Measurements from ENCODE around the gene NPHP4.

NPHP4 gene

DNA sequence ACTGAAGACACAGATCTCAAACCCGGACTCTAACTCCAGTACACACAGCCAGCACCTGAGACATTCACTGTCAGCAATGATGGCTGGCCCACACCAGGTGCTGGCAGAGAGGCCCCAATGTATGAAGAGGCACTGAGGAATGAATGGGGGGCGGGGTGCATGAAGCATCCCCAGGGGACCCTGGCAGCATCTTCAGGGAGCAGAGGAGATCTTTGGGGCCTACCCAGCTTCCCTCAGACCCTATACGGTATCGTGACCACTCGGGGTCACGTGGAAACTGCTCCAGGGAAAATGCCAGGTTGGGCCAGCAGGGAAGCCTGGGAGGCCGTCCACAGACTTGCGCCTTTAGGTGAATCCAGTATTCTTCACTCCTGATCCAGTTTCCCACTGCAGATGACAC is 84.3 kb downstream of the NPHP4 start:
- H3K36me3 ChIP-seq (ENCODE audit: insufficient read depth, low read length) = peaks cover 11% of the 10 kb centered on the region
- H3K4me3 ChIP-seq (ENCODE audit: low read depth in 1 of 2, low read length in 2 of 2) = no peak overlapping the region

DNA sequence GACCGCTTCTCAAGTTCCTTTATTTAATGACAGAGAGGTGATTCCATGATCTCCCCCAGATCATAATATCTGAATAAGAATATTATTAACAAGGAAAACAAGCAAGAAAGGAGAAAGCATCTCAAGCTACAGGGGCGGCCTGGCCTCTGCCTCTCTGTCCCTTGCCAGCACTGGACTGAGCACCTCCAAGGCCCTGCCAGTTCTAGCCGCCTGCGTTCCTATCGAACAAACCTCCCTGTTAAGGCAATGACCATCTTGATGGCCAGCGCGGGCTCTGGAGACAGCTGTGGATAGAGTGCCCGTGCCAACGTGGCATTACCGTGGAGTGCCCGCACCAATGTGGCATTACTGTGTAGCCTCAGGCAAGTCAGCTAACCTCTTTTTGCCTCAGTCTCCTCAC is 84.8 kb downstream of the NPHP4 start:
- no peak overlapping the region for H3K4me3 ChIP-seq (ENCODE audit: low read depth in 1 of 2, low read length in 2 of 2)
- H3K27ac ChIP-seq (ENCODE audit: low read depth, low read length) = no peak overlapping the region
- no peaks in the 10 kb centered on the region for H3K9me3 ChIP-seq (ENCODE audit: low read length)
- no peak overlapping the region for H3K9ac ChIP-seq (ENCODE audit: low read length)
- peaks cover 11% of the 10 kb centered on the region for H3K36me3 ChIP-seq (ENCODE audit: insufficient read depth, low read length)
- H3K27me3 ChIP-seq (ENCODE audit: control insufficient read depth in 1 of 2, insufficient read depth in 2 of 2, low read length in 2 of 2) = no peaks in the 10 kb centered on the region
- H3K4me1 ChIP-seq (ENCODE audit: insufficient read depth, low read length) = no peaks in the 10 kb centered on the region

More for the DNA sequence above, 84.3 kb downstream of the NPHP4 start:
- Histone ChIP-seq H3K9ac (ENCODE audit: low read length) (no peak overlapping the region), H3K4me1 (ENCODE audit: insufficient read depth, low read length) (no peaks in the 10 kb centered on the region), H3K27me3 (ENCODE audit: control insufficient read depth in 1 of 2, insufficient read depth in 2 of 2, low read length in 2 of 2) (no peaks in the 10 kb centered on the region), H3K27ac (ENCODE audit: low read depth, low read length) (no peak overlapping the region), H3K9me3 (ENCODE audit: low read length) (no peaks in the 10 kb centered on the region)

DNA sequence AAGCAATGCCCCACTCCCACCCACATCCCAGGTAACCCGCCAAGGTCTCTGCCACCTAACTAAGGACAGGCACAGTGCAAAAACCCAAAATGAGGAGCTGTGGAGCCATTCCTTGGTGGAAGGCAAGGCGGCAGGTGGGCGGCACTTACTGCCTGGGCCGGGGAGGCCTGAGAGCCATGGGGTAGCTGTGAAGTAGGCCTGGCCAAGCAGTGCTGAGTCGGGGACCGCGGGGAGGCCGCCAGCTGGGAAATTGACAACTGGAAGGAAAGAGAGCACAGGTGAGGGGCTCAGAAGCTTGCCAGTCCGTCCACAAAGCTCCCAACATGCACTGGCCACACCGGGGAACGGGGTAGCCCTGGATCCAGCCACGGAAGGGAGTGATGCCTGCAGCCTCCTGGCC is 85.3 kb downstream of the NPHP4 start:
- Histone ChIP-seq H3K27me3 (ENCODE audit: control insufficient read depth in 1 of 2, insufficient read depth in 2 of 2, low read length in 2 of 2) (no peaks in the 10 kb centered on the region), H3K4me1 (ENCODE audit: insufficient read depth, low read length) (no peaks in the 10 kb centered on the region)

DNA sequence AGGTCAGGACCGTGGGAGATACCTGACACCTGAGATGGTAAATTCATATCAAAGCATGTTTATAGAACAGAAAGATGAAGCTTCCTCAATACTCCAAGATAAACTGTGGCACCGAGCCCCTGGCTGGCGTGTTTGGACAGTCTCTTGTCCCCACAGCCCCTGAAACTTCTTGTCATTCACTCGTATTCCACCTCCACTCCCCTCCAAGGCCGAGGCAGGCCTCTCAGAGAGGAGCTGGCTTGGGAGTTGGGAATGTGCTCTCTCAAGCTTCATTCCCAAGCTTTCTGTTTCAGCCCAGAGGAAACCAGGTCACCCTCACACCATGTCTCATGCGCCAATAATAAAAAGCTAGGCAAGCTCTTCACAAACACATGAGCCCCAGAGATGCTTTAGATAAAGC is 86.1 kb downstream of the NPHP4 start:
- peaks cover 11% of the 10 kb centered on the region for H3K36me3 ChIP-seq (ENCODE audit: insufficient read depth, low read length)

More for the DNA sequence above, 85.3 kb downstream of the NPHP4 start:
- Histone ChIP-seq H3K9ac (ENCODE audit: low read length) (no peak overlapping the region), H3K9me3 (ENCODE audit: low read length) (no peaks in the 10 kb centered on the region), H3K27ac (ENCODE audit: low read depth, low read length) (no peak overlapping the region), H3K36me3 (ENCODE audit: insufficient read depth, low read length) (peaks cover 11% of the 10 kb centered on the region), H3K4me3 (ENCODE audit: low read depth in 1 of 2, low read length in 2 of 2) (no peak overlapping the region)

GRCh38 chr1:5905436-5905835 is 86.8 kb downstream of the NPHP4 start:
- H3K27me3 ChIP-seq (ENCODE audit: control insufficient read depth in 1 of 2, insufficient read depth in 2 of 2, low read length in 2 of 2) = no peaks in the 10 kb centered on the region
- H3K36me3 ChIP-seq (ENCODE audit: insufficient read depth, low read length) = peaks cover 11% of the 10 kb centered on the region
- H3K9ac ChIP-seq (ENCODE audit: low read length) = no peak overlapping the region
- no peak overlapping the region for H3K4me3 ChIP-seq (ENCODE audit: low read depth in 1 of 2, low read length in 2 of 2)
- no peaks in the 10 kb centered on the region for H3K9me3 ChIP-seq (ENCODE audit: low read length)
- no peak overlapping the region for H3K27ac ChIP-seq (ENCODE audit: low read depth, low read length)
- no peaks in the 10 kb centered on the region for H3K4me1 ChIP-seq (ENCODE audit: insufficient read depth, low read length)

More for the DNA sequence above, 86.1 kb downstream of the NPHP4 start:
- Histone ChIP-seq H3K27me3 (ENCODE audit: control insufficient read depth in 1 of 2, insufficient read depth in 2 of 2, low read length in 2 of 2) (no peaks in the 10 kb centered on the region), H3K9ac (ENCODE audit: low read length) (no peak overlapping the region), H3K4me1 (ENCODE audit: insufficient read depth, low read length) (no peaks in the 10 kb centered on the region), H3K27ac (ENCODE audit: low read depth, low read length) (no peak overlapping the region), H3K9me3 (ENCODE audit: low read length) (no peaks in the 10 kb centered on the region), H3K4me3 (ENCODE audit: low read depth in 1 of 2, low read length in 2 of 2) (no peak overlapping the region)

DNA sequence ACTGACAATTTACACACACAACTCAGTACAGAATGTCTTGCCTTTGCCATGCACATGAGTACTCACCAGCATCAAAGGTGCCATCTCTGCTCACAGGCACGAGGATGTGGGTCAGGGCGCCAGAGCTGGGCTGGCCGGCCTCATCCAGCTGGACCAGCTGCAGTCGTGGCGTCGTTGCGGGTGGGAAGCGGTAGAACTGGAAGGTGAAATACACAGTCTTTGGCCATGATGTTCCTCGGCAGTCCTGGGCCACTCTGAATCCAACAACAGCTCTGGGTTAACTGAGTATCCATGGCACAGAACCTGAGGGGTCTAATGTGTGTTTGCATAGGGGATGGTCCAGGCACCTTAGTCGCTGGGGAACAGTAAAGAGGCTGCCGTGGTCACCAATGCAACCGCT is 87.7 kb downstream of the NPHP4 start:
- no peak overlapping the region for H3K9ac ChIP-seq (ENCODE audit: low read length)
- H3K4me1 ChIP-seq (ENCODE audit: insufficient read depth, low read length) = no peaks in the 10 kb centered on the region
- H3K27me3 ChIP-seq (ENCODE audit: control insufficient read depth in 1 of 2, insufficient read depth in 2 of 2, low read length in 2 of 2) = no peaks in the 10 kb centered on the region
- H3K9me3 ChIP-seq (ENCODE audit: low read length) = no peaks in the 10 kb centered on the region
- H3K4me3 ChIP-seq (ENCODE audit: low read depth in 1 of 2, low read length in 2 of 2) = no peak overlapping the region
- H3K27ac ChIP-seq (ENCODE audit: low read depth, low read length) = no peak overlapping the region
- H3K36me3 ChIP-seq (ENCODE audit: insufficient read depth, low read length) = peaks cover 11% of the 10 kb centered on the region

GRCh38 chr1:5903680-5904079 is 88.5 kb downstream of the NPHP4 start:
- H3K9ac ChIP-seq (ENCODE audit: low read length) = no peak overlapping the region
- H3K27me3 ChIP-seq (ENCODE audit: control insufficient read depth in 1 of 2, insufficient read depth in 2 of 2, low read length in 2 of 2) = no peaks in the 10 kb centered on the region
- no peak overlapping the region for H3K27ac ChIP-seq (ENCODE audit: low read depth, low read length)
- no peaks in the 10 kb centered on the region for H3K9me3 ChIP-seq (ENCODE audit: low read length)
- H3K4me3 ChIP-seq (ENCODE audit: low read depth in 1 of 2, low read length in 2 of 2) = no peak overlapping the region
- H3K36me3 ChIP-seq (ENCODE audit: insufficient read depth, low read length) = peaks cover 11% of the 10 kb centered on the region
- H3K4me1 ChIP-seq (ENCODE audit: insufficient read depth, low read length) = no peaks in the 10 kb centered on the region

DNA sequence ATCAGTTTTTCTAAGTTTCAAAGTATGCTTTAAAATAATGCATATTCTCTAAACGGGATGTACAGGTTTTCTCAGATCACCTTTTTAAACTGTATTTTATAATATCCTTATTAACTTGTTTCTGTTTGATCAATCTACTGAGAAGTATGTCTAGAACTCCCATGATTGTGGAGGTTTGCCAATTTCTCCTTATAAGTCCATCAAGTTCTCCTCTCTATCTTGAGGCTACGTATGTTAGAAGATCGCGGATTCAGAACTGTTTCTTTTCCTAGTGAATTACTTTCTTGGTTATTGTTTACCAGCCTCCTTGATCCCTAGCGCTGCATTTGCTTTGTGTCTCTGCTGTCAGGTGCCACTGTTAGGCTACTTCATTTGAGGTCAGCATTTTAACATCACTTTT is 89.2 kb downstream of the NPHP4 start:
- H3K9ac ChIP-seq (ENCODE audit: low read length) = no peak overlapping the region
- no peaks in the 10 kb centered on the region for H3K4me1 ChIP-seq (ENCODE audit: insufficient read depth, low read length)
- H3K36me3 ChIP-seq (ENCODE audit: insufficient read depth, low read length) = peaks cover 11% of the 10 kb centered on the region
- H3K27me3 ChIP-seq (ENCODE audit: control insufficient read depth in 1 of 2, insufficient read depth in 2 of 2, low read length in 2 of 2) = no peaks in the 10 kb centered on the region
- no peak overlapping the region for H3K4me3 ChIP-seq (ENCODE audit: low read depth in 1 of 2, low read length in 2 of 2)
- no peaks in the 10 kb centered on the region for H3K9me3 ChIP-seq (ENCODE audit: low read length)
- H3K27ac ChIP-seq (ENCODE audit: low read depth, low read length) = no peak overlapping the region

DNA sequence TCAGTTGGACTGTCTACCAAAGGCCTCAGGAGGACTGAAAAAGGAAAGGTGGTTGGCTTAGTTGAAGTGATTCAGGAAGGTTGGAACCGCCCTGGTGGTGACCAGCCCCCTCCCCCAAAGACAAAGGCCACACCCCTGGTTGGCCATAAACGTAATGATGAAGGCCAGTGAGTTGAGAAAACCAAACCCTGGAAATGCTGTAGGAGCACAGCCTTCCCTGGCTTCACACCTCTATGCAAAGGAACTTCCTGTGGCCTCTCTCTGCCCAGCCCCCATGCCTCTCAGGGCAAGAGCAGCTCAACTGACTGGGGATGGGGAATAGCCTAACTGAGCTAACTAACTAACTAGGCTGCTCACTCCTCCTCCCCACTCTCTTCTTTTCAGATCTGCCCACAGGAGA is 90.4 kb downstream of the NPHP4 start:
- H3K27me3 ChIP-seq (ENCODE audit: control insufficient read depth in 1 of 2, insufficient read depth in 2 of 2, low read length in 2 of 2) = no peaks in the 10 kb centered on the region
- no peaks in the 10 kb centered on the region for H3K9me3 ChIP-seq (ENCODE audit: low read length)
- no peaks in the 10 kb centered on the region for H3K4me1 ChIP-seq (ENCODE audit: insufficient read depth, low read length)
- peaks cover 11% of the 10 kb centered on the region for H3K36me3 ChIP-seq (ENCODE audit: insufficient read depth, low read length)
- no peak overlapping the region for H3K27ac ChIP-seq (ENCODE audit: low read depth, low read length)
- H3K4me3 ChIP-seq (ENCODE audit: low read depth in 1 of 2, low read length in 2 of 2) = no peak overlapping the region
- no peak overlapping the region for H3K9ac ChIP-seq (ENCODE audit: low read length)

DNA sequence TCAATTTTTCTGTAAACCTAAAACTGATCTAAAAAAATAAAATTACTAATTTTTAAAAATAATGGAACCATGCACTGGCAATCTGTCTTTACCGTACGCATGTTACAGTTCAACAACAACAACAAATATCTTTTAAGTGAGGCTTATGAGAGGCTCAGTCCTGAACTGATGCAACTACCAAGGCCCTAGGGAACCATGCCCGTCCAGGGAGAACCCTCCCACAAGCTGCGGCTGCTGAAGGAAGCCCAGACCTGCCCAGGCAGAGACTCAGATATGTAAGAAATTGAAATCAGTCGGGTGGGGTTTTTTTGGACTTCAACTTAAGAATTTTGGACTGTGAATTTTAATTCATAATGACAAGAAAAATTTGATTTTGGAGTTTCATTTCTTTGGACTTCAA is 91.1 kb downstream of the NPHP4 start:
- H3K27ac ChIP-seq (ENCODE audit: low read depth, low read length) = no peak overlapping the region
- H3K4me1 ChIP-seq (ENCODE audit: insufficient read depth, low read length) = no peaks in the 10 kb centered on the region
- peaks cover 11% of the 10 kb centered on the region for H3K36me3 ChIP-seq (ENCODE audit: insufficient read depth, low read length)
- H3K9ac ChIP-seq (ENCODE audit: low read length) = no peak overlapping the region
- no peaks in the 10 kb centered on the region for H3K9me3 ChIP-seq (ENCODE audit: low read length)
- no peaks in the 10 kb centered on the region for H3K27me3 ChIP-seq (ENCODE audit: control insufficient read depth in 1 of 2, insufficient read depth in 2 of 2, low read length in 2 of 2)
- no peak overlapping the region for H3K4me3 ChIP-seq (ENCODE audit: low read depth in 1 of 2, low read length in 2 of 2)

DNA sequence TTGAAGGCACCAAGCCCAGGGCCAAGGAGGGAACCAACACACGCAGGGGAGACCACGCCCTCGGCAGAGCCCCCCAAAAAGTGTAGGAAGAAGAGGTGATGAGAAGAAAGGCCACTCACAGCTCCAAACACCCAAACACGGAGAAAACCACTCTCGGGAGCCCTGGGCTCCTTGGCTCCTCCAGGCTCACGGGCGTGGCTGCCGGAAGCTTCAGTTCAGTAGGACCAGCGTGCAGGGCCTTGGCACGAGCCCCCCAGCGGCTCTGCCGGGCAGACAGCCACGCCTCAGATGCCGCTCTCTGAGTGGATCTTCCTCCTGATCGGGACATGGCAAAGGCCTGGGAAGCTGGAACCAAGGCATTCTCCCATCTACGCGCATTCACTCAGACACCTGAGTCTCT is 94.0 kb downstream of the NPHP4 start:
- H3K36me3 ChIP-seq (ENCODE audit: insufficient read depth, low read length) = no peaks in the 10 kb centered on the region

DNA sequence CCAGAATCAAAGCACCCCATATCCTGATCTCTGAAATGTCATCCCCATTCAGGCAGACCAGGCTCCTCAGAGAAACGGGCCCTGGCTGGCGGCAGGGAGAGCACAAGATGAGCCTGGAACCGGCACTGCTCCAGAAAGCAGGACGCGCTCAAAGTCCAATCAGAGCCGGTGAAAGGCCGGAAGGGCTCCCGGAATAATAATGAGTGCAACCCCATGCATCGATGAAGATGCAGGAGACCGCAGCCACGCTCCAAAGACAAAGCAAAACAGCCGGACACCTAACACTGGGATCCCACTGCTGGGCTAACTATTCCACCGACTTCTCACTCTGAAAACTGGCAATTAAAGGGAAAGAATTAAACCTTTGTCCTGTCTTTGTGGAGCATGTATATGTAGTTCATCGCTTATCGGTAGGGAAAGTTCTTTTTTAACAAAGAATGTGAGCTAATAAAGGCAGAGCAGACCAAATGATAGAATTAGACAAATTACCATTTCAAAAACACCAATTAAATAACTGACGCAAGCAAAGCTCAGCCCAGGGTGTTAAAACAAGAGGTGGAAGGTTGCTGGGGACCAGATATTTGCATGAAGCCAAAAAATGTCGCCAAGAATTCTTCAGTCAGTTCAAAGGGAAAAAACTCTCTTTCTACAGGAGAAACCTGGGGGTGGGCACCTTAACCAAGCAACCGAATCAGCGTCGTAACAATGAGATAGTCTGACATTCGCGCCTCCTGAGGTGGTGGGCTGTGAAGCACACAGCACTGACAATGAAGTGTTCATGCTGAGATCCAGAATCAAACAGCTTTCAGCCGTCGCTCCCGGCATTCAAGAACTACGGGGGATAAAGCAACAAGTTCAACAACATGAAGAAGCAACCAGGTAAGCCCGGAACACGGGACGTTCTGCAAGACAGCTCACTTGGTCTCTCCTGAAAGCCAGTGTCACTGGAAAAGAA is 95.2 kb downstream of the NPHP4 start:
- H3K9ac ChIP-seq (ENCODE audit: low read length) = no peak overlapping the region
- H3K36me3 ChIP-seq (ENCODE audit: insufficient read depth, low read length) = no peaks in the 10 kb centered on the region
- H3K4me3 ChIP-seq (ENCODE audit: low read depth in 1 of 2, low read length in 2 of 2) = no peak overlapping the region
- H3K4me1 ChIP-seq (ENCODE audit: insufficient read depth, low read length) = no peaks in the 10 kb centered on the region
- H3K27me3 ChIP-seq (ENCODE audit: control insufficient read depth in 1 of 2, insufficient read depth in 2 of 2, low read length in 2 of 2) = no peaks in the 10 kb centered on the region
- no peak overlapping the region for H3K27ac ChIP-seq (ENCODE audit: low read depth, low read length)
- no peaks in the 10 kb centered on the region for H3K9me3 ChIP-seq (ENCODE audit: low read length)

More for the DNA sequence above, 94.0 kb downstream of the NPHP4 start:
- H3K4me3 ChIP-seq (ENCODE audit: low read depth in 1 of 2, low read length in 2 of 2) = no peak overlapping the region
- H3K27ac ChIP-seq (ENCODE audit: low read depth, low read length) = no peak overlapping the region
- H3K9me3 ChIP-seq (ENCODE audit: low read length) = no peaks in the 10 kb centered on the region
- no peaks in the 10 kb centered on the region for H3K4me1 ChIP-seq (ENCODE audit: insufficient read depth, low read length)
- no peak overlapping the region for H3K9ac ChIP-seq (ENCODE audit: low read length)
- no peaks in the 10 kb centered on the region for H3K27me3 ChIP-seq (ENCODE audit: control insufficient read depth in 1 of 2, insufficient read depth in 2 of 2, low read length in 2 of 2)
